GM18508 (cell line): ENCODE measurements around the gene NMUR1.

Source experiments
- ATAC-seq: cut with Tn5 transposase; IDR thresholded peaks from one replicate; pipeline ENCODE4 v1.9.1; 2021; ENCODE audit warnings: moderate number of reproducible peaks; ENCODE audit not compliant: insufficient read depth, unreplicated experiment

Gene NMUR1

GRCh38 chr2:231527955-231528635 lies 2.1 kb downstream of the NMUR1 start:
- no peak for ATAC-seq

DNA sequence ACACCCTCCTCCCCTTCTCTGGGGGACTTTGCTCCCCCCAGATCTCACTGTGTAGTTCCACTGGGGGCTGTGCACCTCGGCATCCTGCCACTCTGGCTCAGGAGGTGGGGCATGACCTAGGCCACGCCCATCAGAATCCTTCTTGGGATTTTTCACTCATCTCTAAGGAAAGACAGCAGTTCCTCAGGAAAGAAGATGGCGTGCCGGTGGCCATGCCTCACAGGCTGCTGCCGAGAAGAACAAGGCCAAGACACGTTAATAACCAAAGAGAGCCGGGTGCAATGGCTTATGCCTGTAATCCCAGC lies 3.2 kb downstream of the NMUR1 start:
- ATAC-seq, result no peak

DNA sequence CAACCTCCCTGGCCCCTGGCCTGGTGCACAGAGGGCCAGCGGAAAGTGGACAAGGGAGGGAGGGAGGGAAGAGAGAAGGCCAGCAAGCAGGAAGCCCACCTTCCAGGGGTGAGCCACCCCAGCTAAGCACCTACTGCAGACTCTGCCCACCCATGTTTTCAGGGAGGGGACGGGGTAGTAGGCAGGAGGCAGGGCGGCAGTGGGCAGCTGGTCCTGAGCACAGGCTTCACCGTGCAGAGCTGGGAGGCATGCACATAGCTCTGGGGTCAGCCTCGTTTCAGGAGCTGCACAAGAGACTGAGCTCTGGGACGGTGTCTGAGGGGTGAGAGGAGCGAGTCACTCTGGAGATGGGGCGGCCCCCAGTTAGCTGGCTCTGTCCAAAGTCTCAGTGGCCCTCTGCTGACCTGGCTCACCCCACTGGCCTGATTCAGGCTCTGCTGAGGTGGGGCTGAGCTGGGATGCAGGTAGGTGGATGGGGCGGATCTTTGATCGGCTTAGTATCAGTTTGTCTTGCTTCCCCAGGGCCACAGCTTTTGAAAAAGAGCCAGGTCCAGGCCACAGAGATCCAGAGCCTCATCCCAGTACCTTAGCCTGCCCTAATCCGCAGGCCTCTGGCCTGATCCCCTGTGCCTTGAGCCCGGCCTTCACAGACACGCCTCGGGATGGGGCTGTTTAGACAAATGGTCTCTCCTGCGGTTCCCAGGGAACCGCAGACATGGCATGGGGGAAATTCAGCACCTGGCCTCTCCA lies 3.7 kb downstream of the NMUR1 start:
- ATAC-seq, result no peak

GRCh38 chr2:231525248-231526163 lies 4.7 kb downstream of the NMUR1 start:
- no peak for ATAC-seq

DNA sequence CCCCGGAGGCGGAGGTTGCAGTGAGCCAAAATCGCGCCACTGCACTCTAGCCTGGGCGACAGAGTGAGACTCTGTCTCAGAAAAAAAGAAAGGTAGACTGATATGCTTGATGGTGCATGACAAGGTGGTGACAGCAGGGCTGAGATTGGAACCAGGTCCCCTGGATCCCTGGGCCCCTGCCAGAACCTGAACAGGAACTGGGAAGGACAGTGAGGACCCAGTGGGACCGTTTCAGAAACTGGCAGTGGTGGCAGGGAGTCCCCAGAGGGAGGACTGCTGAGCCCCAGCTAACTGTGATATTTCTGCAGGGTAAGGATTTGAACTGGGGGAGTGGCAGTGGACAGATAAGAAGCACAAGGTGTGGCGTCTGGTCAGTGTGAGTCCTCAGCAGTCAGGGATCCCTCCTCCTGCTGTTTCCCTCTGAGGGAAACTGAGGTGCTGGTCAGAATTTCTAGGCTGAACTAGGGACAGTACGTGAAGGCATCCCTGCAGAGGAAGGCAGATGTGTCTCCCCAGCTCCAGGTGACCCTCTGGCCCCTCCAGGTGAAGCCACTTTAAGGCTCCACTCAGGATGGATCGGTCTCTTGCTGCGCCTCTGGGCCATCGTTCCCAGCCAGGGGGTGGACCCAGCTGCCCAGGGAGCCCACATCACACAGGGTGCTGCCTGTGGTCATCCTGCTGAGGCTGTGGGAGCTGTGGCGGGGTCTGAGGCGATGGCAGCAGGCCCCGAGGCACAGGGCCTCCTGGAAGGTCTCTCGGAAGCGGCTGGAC lies 5.6 kb downstream of the NMUR1 start:
- ATAC-seq, result no peak

DNA sequence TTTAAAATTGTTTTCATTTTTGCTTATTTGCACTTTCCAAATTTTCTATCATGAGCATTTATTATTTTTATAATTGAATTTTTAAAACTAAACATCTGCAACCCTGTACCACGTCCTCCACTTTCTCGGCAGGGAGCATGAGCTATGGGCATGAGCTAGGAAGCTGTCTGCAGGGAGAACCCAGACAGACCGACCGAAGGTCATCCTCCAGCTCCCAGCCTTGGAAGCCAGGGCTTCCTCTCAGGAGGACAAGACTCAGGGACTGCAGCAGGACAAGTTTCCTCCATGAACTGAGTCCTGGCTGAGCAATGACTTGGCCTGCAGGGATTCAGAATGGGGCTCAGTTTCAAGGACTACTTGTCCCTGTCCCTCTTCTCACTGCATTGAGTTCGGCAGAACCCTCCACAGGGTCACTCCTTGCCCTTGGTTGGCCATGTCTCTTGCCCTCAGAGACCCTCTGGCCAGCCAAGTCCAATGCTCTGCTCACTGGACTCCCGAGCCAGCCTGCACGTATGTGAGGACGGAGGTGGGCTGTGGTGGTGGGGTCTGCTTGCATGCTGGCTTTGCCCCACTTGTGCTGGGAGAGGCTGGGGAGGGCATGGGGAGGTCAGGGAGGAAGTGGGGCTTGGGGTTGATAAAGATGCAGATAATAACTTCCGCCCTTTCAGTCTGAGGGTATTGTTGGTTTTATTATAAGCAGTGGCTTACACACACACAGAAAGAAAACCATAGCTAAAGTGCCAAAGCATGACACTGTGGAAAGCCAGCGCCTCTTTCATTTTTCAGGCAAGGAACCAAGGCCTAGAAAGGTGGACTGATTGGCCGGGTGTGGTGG lies 6.6 kb downstream of the NMUR1 start:
- ATAC-seq, result no peak

- no peak for ATAC-seq
These were observed 7.6 kb downstream of the NMUR1 start for GRCh38 chr2:231522418-231523180.

DNA sequence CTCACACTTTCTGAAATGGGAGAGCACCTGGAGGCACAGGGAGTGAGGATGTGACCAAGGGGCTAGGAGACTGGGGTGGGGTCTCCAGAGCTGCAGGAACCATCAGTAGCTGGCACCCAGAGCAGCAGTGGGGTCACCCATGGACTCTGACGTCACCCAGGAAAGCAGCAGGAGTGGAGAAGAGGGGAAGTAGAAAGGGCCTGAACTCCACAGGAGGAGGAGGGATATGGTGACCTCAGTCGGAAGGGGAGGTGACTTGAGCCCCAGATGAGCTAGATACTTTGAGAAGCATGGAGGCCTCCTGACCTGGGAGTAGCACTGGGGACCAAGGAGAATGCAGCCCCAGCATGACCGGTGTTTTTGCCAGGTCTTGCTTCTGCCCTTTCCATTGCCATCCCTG lies 8.8 kb downstream of the NMUR1 start:
- ATAC-seq, result no peak

DNA sequence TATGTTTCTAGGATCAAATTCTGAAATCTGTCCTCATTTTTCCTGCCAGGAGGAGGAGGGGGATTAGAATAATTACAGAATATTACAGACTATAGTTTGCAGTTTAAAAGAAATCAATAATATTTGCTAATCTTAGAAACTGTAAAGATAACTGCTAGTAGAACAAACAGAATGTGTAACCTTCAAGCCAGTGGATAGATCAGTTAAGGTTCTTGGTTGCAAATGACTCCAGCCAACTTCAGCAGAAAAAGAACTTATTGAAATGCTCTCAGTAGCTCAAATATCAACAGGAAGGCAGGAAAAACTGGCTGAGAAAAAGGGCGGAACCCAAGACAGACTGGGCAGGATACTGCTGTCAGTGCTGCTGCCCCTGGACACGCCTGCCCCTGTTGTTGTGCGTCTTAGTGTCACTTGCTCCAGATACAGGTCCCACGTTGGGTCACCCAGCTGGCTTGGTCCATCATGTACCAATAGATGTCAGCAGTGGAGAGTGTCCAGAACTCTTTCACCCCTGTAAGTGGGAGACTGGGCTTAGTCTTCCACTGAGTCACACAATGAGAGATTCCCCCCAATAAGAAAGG lies 10.2 kb downstream of the NMUR1 start:
- no peak for ATAC-seq

GRCh38 chr2:231518771-231519170 lies 11.5 kb downstream of the NMUR1 start:
- ATAC-seq, result no peak

DNA sequence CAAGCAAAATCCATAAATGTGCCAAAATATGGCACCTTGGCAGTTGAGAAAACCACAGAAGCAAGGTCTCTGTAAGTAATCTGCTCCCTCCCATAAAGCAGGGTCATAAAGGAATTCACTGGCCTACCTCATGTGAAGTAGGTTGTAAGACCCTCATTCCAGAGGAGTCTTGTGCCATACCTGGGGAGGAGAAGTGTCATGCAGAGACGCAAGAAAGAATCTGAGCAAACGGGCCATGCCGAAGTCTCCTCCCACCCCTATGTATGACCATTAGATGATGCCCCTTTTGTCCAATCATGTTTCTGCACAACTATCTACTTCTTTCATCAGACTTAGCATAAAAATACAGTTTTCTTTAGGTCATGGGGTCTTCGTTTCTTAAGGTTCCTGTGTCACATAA lies 14.6 kb downstream of the NMUR1 start:
- no peak for ATAC-seq

- no peak for ATAC-seq
These were observed 15.3 kb downstream of the NMUR1 start for GRCh38 chr2:231514951-231515297.

- peak; percentile 82 for ATAC-seq
These were observed 15.9 kb downstream of the NMUR1 start for GRCh38 chr2:231514225-231514950.

- ATAC-seq, result no peak
These were observed 16.5 kb downstream of the NMUR1 start for GRCh38 chr2:231513746-231514224.

DNA sequence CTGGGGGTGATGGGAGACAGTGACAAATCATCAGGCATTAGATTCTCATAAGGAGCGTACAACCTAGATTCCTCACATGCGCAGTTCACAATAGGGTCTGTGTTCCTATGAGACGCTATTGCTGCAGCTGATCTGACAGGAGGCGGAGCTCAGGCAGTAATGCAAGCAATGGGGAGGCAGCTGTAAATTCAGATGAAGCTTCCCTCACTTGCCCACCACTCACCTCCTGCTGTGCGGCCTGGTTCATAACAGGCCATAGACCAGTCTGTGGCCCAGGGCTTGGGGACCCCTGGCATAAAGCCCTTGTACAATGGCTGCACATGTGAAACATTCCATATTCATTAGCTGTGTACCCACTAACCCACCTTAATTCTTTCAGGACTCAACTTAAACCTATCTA lies 18.0 kb downstream of the NMUR1 start:
- ATAC-seq, result no peak

- no peak for ATAC-seq
These were observed 26.5 kb downstream of the NMUR1 start for GRCh38 chr2:231503766-231504165.

DNA sequence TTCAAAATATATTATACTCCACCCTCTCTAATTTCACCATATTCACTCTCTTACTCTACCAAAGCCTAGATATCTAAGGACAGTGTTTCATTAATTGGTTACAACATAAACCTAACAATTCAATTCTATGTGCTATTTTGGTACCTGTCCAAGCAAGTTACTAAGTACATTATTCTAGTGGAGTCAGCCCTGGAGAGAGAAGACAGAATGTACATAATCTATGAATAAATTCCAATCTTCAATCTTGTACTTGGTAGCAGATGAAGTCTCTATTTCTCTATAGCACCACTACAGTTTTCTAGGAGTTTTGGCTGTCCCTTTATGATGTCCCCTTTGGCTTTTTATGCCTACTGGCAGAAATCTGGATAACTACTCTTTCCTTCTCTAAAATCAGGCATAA lies 27.6 kb downstream of the NMUR1 start:
- ATAC-seq, result no peak

DNA sequence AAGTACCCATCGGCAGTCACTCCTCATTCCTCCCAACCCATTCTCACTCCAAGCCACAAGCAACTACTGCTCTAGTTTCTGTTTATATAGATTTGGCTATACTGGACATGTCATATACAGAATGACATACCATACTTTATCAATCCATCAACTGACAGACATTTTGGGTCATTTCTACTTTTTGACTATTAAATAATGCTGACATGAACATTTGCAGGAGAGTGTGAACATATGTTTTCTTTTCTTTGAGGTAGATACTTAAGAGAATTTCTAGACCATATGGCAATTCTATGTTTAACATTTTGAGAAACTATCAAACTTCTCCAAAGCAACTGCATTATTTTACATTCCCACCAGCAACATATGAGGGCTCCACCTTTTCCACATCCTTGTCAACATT lies 32.6 kb downstream of the NMUR1 start:
- ATAC-seq, result no peak
